ENCODE results near the gene PTPRK.

GRCh38 chr6:128209771-128210170 is 310.6 kb downstream of the PTPRK start:
- TF ChIP-seq POLR2A (IDR thresholded peaks at IDR 0.05) (no peak), CTCF (IDR thresholded peaks at IDR 0.05) (no peak)
